ENCODE data around the gene MACROD2.

Gene MACROD2

GRCh38 chr20:15918631-15919030, 1923.3 kb downstream of the MACROD2 start:
- DNase-seq = no peak

- DNase-seq = no peak
Measured at GRCh38 chr20:15919118-15919517, 1923.8 kb downstream of the MACROD2 start.

GRCh38 chr20:15921930-15922329, 1926.6 kb downstream of the MACROD2 start:
- no peak for DNase-seq

- DNase-seq = no peak
Measured at GRCh38 chr20:15922556-15922955, 1927.2 kb downstream of the MACROD2 start.

GRCh38 chr20:15923030-15923776, 1927.9 kb downstream of the MACROD2 start:
- DNase-seq = no peak

GRCh38 chr20:15924556-15924955, 1929.2 kb downstream of the MACROD2 start:
- no peak for DNase-seq

GRCh38 chr20:15925376-15925775, 1930.1 kb downstream of the MACROD2 start:
- no peak for DNase-seq

GRCh38 chr20:15927893-15928650, 1932.8 kb downstream of the MACROD2 start:
- DNase-seq = no peak

- no peak for DNase-seq
Measured at GRCh38 chr20:15928946-15929345, 1933.6 kb downstream of the MACROD2 start.

- no peak for DNase-seq
Measured at GRCh38 chr20:15930311-15931305, 1935.3 kb downstream of the MACROD2 start.

- no peak for DNase-seq
Measured at GRCh38 chr20:15931897-15932296, 1936.6 kb downstream of the MACROD2 start.

- no peak for DNase-seq
Measured at GRCh38 chr20:15937179-15937578, 1941.9 kb downstream of the MACROD2 start.

GRCh38 chr20:15938847-15939246, 1943.5 kb downstream of the MACROD2 start:
- no peak for DNase-seq

- DNase-seq = no peak
Measured at GRCh38 chr20:15940127-15940526, 1944.8 kb downstream of the MACROD2 start.

- DNase-seq = no peak
Measured at GRCh38 chr20:15942130-15942529, 1946.8 kb downstream of the MACROD2 start.

GRCh38 chr20:15945289-15945688, 1950.0 kb downstream of the MACROD2 start:
- no peak for DNase-seq

- no peak for DNase-seq
Measured at GRCh38 chr20:15949391-15949790, 1954.1 kb downstream of the MACROD2 start.

GRCh38 chr20:15951658-15952057, 1956.3 kb downstream of the MACROD2 start:
- no peak for DNase-seq

- DNase-seq = no peak
Measured at GRCh38 chr20:15958142-15958541, 1962.8 kb downstream of the MACROD2 start.

- DNase-seq = no peak
Measured at GRCh38 chr20:15965165-15965564, 1969.8 kb downstream of the MACROD2 start.

GRCh38 chr20:15967334-15967733, 1972.0 kb downstream of the MACROD2 start:
- no peak for DNase-seq

- no peak for DNase-seq
Measured at GRCh38 chr20:15976047-15976736, 1980.9 kb downstream of the MACROD2 start.
